NCI-H748 (cell line): ENCODE measurements around the gene SMURF2.

Experiments used
- DNase-seq: peaks from one replicate; lab custom pipeline; 2025; ENCODE audit not compliant: unreplicated experiment; lab: John Stamatoyannopoulos, UW

Gene SMURF2

DNA sequence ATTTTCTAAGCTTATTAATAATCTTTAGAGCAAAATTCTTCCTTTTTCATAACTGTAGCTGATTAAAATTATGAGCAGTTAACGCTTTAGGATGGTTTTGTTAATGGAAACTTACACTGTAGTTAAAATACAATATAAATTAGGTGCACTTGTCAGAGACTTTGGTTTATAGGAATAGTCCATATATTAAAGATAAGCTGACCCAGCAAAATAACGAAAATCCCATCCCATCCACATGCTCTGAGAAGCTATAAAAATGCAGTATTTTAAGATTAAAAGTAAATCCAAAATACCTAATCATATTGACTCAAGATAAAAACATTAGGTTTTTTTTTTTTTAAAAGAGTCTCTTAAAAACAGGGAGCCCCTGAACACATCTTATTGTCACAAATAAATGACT lies 117.4 kb downstream of the SMURF2 start:
- DNase-seq, result no peak

DNA sequence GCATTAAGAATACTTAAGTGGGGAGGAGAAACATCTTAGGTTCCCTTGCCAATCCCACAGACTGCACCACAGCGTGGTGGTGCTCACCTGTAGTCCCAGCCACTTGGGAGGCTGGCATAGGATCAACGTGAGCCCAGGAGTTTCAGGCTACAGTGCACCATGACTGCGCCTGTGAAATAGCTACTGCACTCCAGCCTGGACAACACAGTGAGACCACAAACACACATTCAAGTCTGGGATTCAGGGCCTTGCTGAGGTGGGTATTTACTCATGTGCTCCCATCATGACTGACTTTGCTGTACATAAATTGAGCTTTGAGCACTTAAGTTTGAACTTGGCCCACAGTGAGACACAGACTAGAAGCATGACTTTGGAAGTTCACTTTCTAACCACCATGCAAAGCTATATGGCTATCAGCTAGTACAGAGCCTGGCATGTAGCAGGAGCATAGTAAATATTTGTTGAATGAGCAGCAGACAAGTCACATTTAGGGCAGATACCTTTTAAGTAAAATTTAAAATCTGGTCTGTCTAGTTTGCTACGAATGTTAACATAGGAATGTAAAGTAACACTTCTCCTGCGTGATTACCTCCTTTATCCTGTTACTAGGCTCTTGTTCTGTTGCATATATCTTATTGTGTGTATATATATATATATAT lies 121.9 kb downstream of the SMURF2 start:
- no peak for DNase-seq

DNA sequence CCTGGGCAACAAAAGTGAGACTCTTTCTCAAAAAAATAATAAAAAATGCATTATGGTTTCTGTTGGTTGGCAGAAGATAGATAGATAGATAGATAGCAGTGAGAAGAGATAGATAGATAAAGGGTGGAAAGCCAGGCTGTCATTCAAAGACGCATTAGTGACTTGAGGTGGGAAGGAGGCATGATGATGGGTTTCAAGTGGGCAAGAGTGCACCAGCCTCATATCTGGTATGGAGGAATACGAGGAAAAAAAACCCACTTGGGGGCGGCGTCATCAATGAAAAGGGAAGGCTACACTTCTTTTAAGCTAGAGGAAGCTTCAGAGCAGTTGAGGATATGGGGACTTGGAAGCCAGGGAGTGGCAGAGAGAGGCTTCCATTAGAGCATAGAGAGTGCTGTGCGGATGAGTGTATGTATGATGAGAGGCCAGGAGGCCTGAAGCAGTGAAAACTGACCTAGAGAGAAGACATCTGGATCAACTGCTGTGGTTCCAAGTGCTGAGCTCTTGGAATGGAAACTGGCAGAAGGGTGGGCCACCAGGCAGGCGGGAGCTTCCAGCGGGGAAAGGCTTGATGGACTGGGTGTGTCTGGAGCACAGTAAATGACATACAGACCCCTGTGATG lies 123.5 kb downstream of the SMURF2 start:
- no peak for DNase-seq

DNA sequence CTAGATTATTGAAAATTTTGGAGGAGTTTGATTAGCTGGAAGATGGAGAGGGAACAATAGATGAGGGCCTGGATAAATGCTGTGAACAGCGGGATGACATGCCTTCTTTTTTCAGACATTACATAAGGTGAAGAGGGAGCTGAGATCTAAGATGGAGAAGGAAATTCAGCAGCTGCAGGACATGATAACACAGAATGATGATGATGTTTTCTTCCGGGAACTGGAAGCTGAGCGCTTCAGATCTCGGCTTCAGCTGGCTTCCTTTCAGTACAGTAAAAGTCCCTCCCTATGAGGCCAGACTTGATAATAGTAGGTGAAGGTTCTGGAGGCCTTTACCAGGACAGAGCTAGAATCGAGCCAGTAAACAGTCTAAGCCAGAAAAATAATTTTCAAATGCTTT lies 124.6 kb downstream of the SMURF2 start:
- no peak for DNase-seq

DNA sequence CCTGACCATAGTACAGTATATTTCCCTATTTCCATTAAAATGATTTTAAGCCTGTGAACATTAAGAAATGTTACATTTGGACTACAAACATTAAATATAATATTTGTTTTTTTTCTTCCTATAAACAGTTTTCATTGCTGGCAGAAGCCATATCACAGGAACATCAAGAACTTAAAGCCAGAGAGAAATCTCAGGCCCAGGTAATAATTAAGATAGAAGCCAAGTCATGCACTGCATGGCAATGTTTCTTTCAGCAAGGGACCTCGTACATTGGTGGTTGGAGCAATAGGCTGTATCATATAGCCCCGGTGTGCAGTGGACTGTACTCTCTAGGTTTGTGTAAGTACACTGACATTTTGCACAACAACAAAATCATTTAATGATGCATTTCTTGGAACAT lies 125.2 kb downstream of the SMURF2 start:
- no peak for DNase-seq

DNA sequence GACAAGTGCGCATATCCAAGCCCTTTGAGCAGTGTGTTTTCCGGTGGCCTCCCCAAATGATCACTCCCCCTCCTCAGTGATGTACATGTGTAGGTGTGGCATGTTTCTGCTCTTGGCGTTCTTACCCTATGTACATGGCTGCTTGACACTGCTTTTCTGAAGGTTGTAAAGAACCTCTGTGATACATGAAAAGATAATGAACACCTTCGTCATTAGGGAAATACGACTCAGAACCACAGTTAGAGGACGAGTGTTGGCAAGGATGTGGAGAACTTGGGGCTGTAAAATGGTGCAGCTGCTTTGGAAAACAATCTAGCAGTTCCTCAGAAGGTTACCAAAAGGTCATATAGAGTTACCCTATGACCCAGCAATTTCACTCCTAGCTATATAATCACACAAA lies 126.8 kb downstream of the SMURF2 start:
- no peak for DNase-seq

DNA sequence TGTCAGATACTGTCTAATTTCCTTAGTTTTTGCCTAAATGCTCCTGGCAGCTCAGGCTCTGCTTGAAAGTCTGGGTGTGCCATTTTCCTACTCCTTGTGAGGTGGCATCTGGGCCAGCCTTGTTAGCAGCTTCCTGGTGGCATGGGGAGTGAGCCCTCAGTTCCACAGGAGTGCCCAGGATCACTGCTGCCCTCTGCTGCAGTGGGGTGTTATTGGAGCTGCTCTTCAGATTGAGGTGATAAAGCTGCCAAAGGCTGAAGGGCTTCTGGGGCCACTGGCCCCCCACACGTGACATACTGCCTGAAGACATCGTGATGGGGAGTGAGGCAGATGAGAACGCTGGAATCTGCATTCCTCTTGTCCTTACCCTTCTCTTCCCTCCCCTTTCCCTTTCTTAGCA lies 127.9 kb downstream of the SMURF2 start:
- no peak for DNase-seq

DNA sequence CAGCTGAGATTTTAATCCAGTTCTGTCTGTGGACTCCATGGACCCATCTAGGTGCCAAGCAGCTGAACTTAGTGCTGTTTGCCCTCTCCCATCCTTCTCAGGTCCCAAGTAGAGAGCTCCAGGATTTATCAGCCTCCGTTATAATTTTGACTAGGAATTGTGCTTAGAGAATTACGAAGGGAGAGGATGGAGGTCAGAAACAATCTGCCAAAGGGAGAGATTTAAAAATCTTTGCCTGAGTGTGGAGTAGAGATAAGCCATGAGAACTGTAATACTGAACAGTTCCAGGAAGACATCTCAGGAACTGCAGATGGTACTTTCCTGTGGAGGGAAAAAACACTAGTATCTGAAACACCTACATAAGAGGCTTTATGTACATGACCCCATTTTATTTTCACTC lies 128.3 kb downstream of the SMURF2 start:
- DNase-seq, result no peak

DNA sequence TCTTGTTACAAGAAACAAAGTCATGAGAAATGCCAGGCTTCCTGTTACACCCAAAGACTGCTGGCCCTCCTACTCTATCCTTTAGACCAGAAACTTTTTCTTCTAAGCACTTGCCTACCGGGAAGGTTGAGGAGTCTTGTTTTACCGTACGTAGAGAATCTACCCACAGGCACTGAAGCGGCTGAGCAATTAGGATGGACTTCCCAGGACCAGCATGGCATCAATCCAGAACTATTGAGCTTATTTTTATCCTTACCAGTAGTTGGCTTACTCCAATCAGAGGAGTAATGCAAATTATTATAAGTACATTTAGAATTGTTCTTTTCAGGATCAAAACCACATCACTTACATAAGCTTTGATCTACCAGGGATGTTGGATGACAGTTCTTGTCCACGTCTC lies 129.7 kb downstream of the SMURF2 start:
- DNase-seq, result no peak

DNA sequence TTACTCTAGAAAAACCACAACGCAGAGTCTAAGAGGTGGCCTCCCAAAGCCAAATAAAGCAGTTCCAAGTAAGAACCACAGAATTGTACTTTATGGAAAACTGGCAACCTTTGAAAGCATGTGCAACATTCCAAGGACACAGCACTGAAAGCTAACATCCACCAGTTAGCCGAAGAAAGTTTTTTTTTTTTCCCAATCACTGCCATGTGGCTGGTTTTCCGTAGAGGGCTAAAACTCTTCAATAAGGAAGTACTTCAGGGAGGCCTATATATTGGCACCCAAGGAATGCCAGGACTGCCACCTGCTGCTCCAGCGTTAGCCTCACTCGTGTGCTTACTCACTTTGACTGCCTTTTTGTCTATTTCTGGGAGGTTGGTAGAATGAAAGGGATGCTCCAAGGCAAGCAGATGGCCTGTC lies 130.1 kb downstream of the SMURF2 start:
- DNase-seq, result no peak

DNA sequence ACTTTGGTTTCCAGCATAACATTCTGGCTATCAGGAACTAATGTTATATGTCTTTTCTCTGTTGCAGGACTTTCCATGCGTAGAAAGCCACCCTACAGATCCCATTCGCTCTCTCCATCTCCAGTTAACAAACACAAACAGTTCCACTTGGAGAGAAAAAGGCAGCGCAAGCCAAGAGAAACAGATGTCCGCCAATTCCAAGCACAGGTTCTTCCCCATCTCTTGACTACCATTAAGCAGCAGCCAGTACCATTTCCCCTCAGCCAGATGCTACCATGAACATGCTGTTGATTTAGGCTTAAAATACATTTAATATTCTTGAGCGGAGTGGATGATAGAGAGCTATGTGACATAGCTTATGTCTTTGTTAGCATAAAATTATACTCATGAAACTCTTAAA lies 132.9 kb downstream of the SMURF2 start:
- DNase-seq, result no peak

DNA sequence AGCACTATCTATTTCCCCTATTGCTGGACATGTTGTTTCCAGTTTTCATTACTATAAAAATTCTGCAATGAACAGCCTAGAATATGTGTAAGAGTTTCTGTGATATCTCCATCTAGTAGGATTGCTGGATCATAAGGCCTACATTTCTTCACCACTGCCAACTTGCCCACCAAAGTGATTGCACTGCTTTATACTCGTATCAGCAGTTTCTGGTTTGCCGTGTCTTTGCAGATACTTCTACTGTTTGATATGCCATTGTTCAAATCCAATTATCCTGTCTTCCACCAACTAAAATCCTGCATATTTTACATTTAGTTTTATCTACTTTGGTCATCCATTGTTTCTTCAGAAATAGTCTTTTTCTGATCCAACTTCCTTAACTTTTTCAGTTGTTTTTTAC lies 134.2 kb downstream of the SMURF2 start:
- DNase-seq, result no peak

DNA sequence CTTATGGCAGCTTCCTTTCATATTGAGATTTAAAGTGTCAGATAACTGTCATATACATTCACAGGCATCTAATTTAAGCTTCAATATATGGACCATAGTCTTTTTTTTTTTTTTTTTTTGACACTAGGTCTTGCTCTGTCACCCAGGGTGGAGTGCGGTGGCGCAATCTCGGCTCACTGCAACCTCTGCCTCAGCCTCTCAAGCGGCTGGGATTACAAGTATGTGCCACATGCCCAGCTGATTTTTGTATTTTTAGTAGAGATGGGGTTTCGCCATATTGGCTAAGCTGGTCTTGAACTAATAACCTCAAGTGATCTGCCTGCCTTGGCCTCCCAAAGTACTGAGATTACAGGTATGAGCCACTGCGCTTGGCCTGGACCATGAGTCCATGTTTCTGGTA lies 141.7 kb downstream of the SMURF2 start:
- no peak for DNase-seq

DNA sequence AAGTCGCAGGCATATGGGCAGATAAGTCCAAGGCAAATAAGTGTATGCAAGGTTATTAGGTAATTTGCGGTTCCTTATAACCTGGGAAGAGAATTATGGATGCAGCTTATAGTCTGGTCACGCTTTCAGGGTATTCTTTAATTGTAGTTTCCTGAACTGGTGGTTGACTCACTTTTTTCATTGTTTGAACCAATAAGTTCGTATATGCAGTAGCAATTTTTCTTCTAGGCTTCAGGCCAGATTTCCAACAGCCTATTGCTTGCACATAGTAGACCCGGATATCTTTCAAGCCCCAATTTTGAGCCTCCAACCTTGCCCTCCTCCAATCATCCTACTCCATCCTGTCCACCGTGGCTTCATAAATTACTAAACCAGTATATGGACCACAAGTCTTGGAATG lies 142.5 kb downstream of the SMURF2 start:
- DNase-seq, result no peak

DNA sequence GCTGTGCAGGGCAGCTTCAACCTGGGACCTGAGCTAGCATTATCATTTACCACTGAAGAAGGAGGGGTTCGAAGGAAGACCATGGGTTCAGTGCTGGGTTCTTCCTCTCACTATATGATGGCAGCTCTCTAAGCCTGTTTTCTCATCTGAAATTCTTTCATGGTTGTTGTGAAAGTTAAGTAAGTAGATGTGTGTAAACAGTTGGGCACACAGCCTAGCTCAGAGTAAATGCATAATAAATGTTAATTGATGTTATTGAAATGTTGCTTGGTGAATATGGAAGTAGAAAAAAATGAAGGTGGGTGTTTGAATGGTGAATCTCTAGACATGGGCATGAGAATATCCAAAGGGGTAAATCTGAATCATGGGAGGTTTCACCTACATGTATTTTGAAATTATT lies 146.3 kb downstream of the SMURF2 start:
- DNase-seq, result no peak

DNA sequence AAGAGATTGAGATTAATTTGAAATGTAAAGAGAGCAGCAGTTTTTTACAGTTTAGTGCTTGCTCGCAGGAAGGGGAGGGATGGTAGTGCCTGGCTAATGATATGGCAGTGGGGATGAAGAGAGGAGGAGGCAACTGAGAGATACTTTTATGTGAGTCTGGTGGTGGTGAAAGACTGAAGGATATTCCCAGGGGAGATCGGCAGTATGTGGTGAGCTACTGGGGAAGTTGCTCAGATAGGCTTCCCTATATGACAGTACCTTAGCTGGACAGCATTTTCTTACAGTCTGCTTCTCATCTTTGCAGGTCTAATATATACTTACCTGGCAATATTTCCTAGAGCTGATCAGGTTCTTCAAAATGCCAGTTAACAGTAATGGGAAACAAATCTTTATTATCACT lies 146.7 kb downstream of the SMURF2 start:
- DNase-seq, result no peak

DNA sequence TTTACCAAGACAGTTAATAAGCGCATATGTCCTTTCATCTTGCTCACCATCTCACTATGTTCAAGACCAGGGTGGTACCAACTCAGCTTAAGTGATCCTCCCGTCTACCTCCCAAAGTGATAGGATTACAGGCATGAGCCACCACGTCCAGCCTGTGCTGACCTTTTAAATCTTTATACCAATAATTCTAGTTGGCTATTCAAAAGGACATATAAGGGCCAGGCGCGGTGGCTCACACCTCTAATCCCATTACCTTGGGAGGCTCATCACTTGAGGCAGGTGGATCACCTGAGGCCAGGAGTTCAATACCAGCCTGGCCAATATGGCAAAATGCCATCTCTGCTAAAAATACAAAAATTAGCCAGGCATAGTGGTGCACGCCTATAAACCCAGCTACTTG lies 152.9 kb downstream of the SMURF2 start:
- no peak for DNase-seq

DNA sequence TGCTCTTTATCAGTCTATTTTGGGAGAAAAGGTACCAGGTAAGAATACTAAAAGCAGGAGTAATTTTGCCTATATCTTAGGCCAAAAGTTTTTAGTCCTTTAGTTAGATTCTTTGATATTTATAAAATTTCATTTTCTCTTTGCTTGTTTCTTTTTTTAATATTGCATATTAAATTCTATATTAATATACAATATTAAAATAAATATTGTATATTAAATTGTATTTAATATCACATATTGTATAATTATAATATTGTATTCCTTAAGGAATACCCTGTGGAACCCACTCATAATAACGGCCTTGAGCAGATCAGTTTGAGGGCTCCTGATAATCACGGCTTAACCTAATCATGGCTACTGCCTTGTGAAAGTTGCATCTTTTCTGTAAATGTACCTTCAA lies 153.4 kb downstream of the SMURF2 start:
- DNase-seq, result no peak

DNA sequence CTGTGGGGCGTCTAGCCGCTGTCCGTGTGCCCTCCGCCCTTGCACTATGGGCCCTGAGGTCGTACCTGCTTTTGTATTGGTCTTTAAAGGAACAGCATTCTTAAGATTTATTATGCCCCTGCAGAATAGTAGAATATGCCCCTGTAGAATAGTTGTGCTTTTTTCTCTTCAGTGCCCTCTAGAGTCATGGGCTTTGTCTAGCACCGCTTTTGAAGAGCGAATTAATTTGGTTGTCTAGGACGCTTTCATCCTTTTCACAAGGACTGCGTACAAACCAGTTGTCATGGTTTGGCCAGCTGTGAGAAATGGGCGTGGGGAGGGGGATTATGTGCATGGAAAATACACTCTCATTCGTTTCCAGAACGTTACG lies 154.7 kb downstream of the SMURF2 start:
- DNase-seq, result peak; percentile 75

DNA sequence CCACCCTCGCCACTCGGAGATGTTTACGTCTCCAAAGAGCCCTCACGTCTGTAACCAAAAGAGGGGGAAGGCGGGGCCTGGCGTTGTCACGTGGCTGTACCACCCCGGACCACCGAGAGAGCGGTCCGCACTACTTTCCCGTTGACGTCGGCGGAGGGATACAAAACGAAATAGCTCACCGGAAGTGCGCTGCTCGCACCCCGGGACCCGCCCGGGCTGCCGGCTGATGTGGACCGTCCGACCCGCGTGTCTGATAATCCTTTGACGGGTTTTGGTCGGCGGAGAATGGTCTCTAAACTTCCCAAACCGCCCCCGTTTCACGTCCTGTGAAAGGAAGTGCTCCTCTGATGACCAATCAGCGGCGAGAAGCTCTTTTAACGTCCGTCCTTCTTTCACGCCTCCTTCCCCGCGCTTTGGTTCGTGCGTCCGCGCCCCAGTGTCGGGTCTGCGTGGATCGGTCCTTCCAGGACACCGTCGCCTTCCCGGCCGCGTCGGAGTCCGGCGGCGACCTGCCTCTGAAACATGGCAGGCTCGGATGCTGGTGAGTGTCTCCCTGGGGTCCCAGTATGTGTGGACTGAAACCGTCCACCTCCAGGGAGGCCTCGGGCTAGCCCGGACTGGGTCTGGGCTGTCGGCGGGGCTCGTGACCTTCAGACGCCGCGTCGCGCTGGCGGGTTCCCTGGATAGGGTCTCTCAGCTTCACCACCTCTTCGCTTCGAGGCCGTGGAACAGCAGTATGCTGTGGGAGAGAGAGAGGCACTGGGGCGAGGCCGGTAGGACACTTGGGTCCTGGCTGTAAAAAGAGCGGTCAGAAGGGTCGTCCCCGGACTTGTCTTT lies 155.3 kb downstream of the SMURF2 start, which contains the start of gene CEP95:
Gene CEP95 (plus strand): TSS at position 402 of the 837 bp plus-strand sequence. CDS start 121 bp downstream, at position 523.
- peak; percentile 99 for DNase-seq

DNA sequence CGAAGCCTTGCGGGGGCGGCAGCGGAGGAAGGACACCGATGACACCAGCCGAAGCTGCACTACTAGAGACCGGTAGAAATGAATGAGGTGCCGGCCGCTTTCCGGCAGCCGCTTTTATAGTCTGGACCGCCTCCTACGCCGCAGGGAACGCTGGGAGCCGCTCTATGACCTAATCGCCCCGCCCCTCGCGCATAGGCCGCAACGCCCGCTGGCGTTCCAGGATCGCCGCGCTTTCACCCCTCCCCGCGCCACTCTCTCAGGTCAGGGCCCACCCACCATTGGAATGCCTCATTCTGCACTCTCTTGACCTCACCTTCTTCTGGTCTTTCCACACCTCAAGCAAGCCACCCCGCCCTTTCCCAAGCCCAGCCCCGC lies 155.9 kb downstream of the SMURF2 start, which contains the start of gene DDX5:
Gene DDX5 (minus strand): TSS at position 89 of the 375 bp plus-strand sequence. CDS start 170 bp downstream, outside the sequence.
- peak; percentile 98 for DNase-seq
